Spleen (tissue), 11 donors: ENCODE measurements around the gene PEPD. TPM values are rescaled to one million over a fixed set of nuclear protein-coding genes. Genes with fewer than 3 reads are reported as not detected.

ENCODE experiments used
- DNase-seq: peaks from one replicate; pipeline ENCODE4 v3.0.0-alpha.2; 2020
- H3K27ac ChIP-seq, 8 donors: fragments of 200-600 bp; sonication (generic) in 7 of 8; 1 replicate in 4 of 8; 2 replicates in 4 of 8; pipeline versions ENCODE4 v1.5.0 to v1.8.0; 2016 to 2021; ENCODE audit warnings: inconsistent platforms in 4 of 8, mild to moderate bottlenecking in 4 of 8, moderate library complexity in 1 of 8
- H3K27me3 ChIP-seq, 7 donors: fragments of 200-600 bp; sonication (generic) in 6 of 7; replicated peaks in 1 of 7; 1 replicate in 4 of 7; 2 replicates in 3 of 7; pipeline versions ENCODE4 v1.5.0 to v1.8.0; 2016 to 2021; ENCODE audit warnings: inconsistent platforms in 3 of 7, mild to moderate bottlenecking in 1 of 7
- H3K36me3 ChIP-seq, 6 donors: fragments of 200-600 bp; sonication (generic) in 5 of 6; 1 replicate in 4 of 6; 2 replicates in 2 of 6; pipeline versions ENCODE4 v1.5.0 to v1.8.0; 2016 to 2021; ENCODE audit warnings: inconsistent platforms in 2 of 6
- H3K4me1 ChIP-seq, 6 donors: fragments of 200-600 bp; sonication (generic) in 5 of 6; 1 replicate in 3 of 6; 2 replicates in 3 of 6; pipeline versions ENCODE4 v1.5.0 to v1.8.0; 2016 to 2021; ENCODE audit warnings: inconsistent platforms in 3 of 6
- H3K4me3 ChIP-seq, 8 donors: fragments of 200-600 bp; sonication (generic) in 7 of 8; 1 replicate in 4 of 8; 2 replicates in 4 of 8; pipeline versions ENCODE4 v1.5.0 to v1.8.0; 2016 to 2021; ENCODE audit warnings: inconsistent platforms in 4 of 8, mild to moderate bottlenecking in 4 of 8, moderate library complexity in 2 of 8
- H3K9me3 ChIP-seq, 8 donors: fragments of 200-600 bp; sonication (generic) in 7 of 8; 1 replicate in 4 of 8; 2 replicates in 4 of 8; pipeline versions ENCODE4 v1.5.0 to v1.8.0; 2016 to 2021; ENCODE audit warnings: inconsistent platforms in 4 of 8
- CTCF ChIP-seq, 11 experiments: fragments of 200-600 bp in 7 of 11; fragments of 450-650 bp in 4 of 11; sonication (generic) in 4 of 11; IDR thresholded peaks in 8 of 11; conservative IDR thresholded peaks in 3 of 11; 1 replicate in 7 of 11; 2 replicates in 4 of 11; pipeline versions ENCODE4 v1.4.0 to v1.8.0; 2016 to 2021; ENCODE audit warnings: antibody characterized with exemption in 11 of 11, inconsistent platforms in 4 of 11, mild to moderate bottlenecking in 1 of 11
- POLR2A ChIP-seq, 3 donors: fragments of 450-650 bp; IDR thresholded peaks; one replicate each; pipeline ENCODE4 v1.5.1; 2017; ENCODE audit warnings: antibody characterized with exemption in 3 of 3, mild to moderate bottlenecking in 1 of 3
- POLR2AphosphoS5 ChIP-seq, 3 donors: sonication (generic); formaldehyde crosslinking; IDR thresholded peaks; one replicate each; pipeline ENCODE4 v1.5.1; 2017; ENCODE audit warnings: antibody characterized with exemption in 3 of 3
- WGBS, 5 donors: extraction: QIAGEN DNeasy Blood & Tissue Kit in 3 of 5; methylation state at CpG; one replicate each; pipeline versions ENCODE4 v1.1.5 to v1.1.7; 2013 to 2018; 5-methylcytosine and 5-hydroxymethylcytosine counted together
- intact Hi-C: fragments of 100-400 bp; cut with DNase I; formaldehyde crosslinking; loops from one replicate; pipeline ENCODE4 v1.15.0; 2023; ENCODE audit warnings: low total_unique reads
- polyA plus RNA-seq, 3 donors: library from polyadenylated mRNA; stranded (reverse); fragments of 200-250 nt; gene quantifications; one replicate each; pipeline ENCODE4 v1.2.1, GENCODE V29; 2013
- total RNA-seq, 7 donors: library from RNA; depleted of rRNA in 3 of 7; stranded (reverse); fragments of >200 nt in 3 of 7; fragmentation: NEBNext Ultra II Directional in 4 of 7; extraction: Animal tissue kit (Norgen Biotek cat#: 25700) in 4 of 7; gene quantifications; one replicate each; pipeline versions ENCODE4 v1.1.0 to v1.2.1, GENCODE V29; 2016 to 2021
- donor health status: healthy with polysubstance abuse.
- donor health status: DM: no; HTN: no; CAD: no; lungs with moderate emphysema.
- donor health status: DM: no; HTN: no; CAD: no.
- donor health status: Bipolar disorder and iron deficiency.
- donor health status: healthy.
- donor health status: DM: no; HTN: no; CAD: no.
- donor health status: DM: yes; HTN: yes; CAD: no.

Gene PEPD
- total and polyA plus RNA-seq, 10 donors = 38.4 to 98.3 (median 69.8) TPM

GRCh38 chr19:33500586-33500985, 21.0 kb downstream of the PEPD start:
- 96 to 99% (median 96%) methylated on average over 10 to 13 of the region's 13 CpGs for WGBS, 5 donors
- DNase-seq = peak; percentile 66

GRCh38 chr19:33499671-33500506, 21.7 kb downstream of the PEPD start:
- Histone ChIP-seq H3K27ac (no peak overlapping the region), H3K4me1 (no peaks in the 10 kb centered on the region), H3K27me3 (no peaks in the 10 kb centered on the region), H3K9me3 (no peaks in the 10 kb centered on the region), H3K4me3 (no peak overlapping the region), H3K36me3 (peaks cover 0 to 96% (median 23%) of the 10 kb centered on the region in 6 donors)
- 86 to 90% (median 88%) methylated on average over 7 to 13 of the region's 13 CpGs for WGBS, 5 donors
- DNase-seq = peak; percentile 70
- intact Hi-C loops = no loop called here
- no peak for TF ChIP-seq POLR2AphosphoS5 (IDR thresholded peaks at IDR 0.05)
- no peak for TF ChIP-seq POLR2A (IDR thresholded peaks at IDR 0.05)
- no peak for TF ChIP-seq CTCF (IDR thresholded peaks at IDR 0.05 in 8 of 11, conservative IDR thresholded peaks at IDR 0.05 in 3 of 11)

More at GRCh38 chr19:33500586-33500985, 21.0 kb downstream of the PEPD start:
- TF ChIP-seq CTCF (IDR thresholded peaks at IDR 0.05 in 8 of 11, conservative IDR thresholded peaks at IDR 0.05 in 3 of 11) (no peak), POLR2AphosphoS5 (IDR thresholded peaks at IDR 0.05) (no peak), POLR2A (IDR thresholded peaks at IDR 0.05) (no peak)
- Histone ChIP-seq H3K27ac (no peak overlapping the region), H3K36me3 (peaks cover 0 to 94% (median 23%) of the 10 kb centered on the region in 6 donors), H3K9me3 (no peaks in the 10 kb centered on the region), H3K4me3 (no peak overlapping the region), H3K27me3 (no peaks in the 10 kb centered on the region), H3K4me1 (no peaks in the 10 kb centered on the region)
- intact Hi-C loops = no loop called here

GRCh38 chr19:33499248-33499647, 22.3 kb downstream of the PEPD start:
- Histone ChIP-seq H3K27me3 (no peaks in the 10 kb centered on the region), H3K36me3 (peaks cover 0 to 91% (median 23%) of the 10 kb centered on the region in 6 donors), H3K4me1 (no peaks in the 10 kb centered on the region), H3K9me3 (no peaks in the 10 kb centered on the region), H3K27ac (no peak overlapping the region), H3K4me3 (no peak overlapping the region)
- TF ChIP-seq POLR2A (IDR thresholded peaks at IDR 0.05) (no peak), POLR2AphosphoS5 (IDR thresholded peaks at IDR 0.05) (no peak), CTCF (IDR thresholded peaks at IDR 0.05 in 8 of 11, conservative IDR thresholded peaks at IDR 0.05 in 3 of 11) (no peak)
- WGBS, 5 donors = 78 to 83% (median 81%) methylated on average over 6 of the region's 6 CpGs
- peak; percentile 27 for DNase-seq
- intact Hi-C loops = no loop called here

- intact Hi-C loops = no loop called here
- H3K27ac ChIP-seq = no peak overlapping the region
- no peaks in the 10 kb centered on the region for H3K4me1 ChIP-seq
- WGBS, 5 donors = 84 to 97% (median 93%) methylated on average over 8 to 10 of the region's 10 CpGs
- peaks cover 0 to 84% (median 23%) of the 10 kb centered on the region in 6 donors for H3K36me3 ChIP-seq
- H3K9me3 ChIP-seq = no peaks in the 10 kb centered on the region
- DNase-seq = peak; percentile 59
- no peak overlapping the region for H3K4me3 ChIP-seq
- no peaks in the 10 kb centered on the region for H3K27me3 ChIP-seq
- no peak for TF ChIP-seq POLR2A (IDR thresholded peaks at IDR 0.05)
- no peak for TF ChIP-seq CTCF (IDR thresholded peaks at IDR 0.05 in 8 of 11, conservative IDR thresholded peaks at IDR 0.05 in 3 of 11)
- no peak for TF ChIP-seq POLR2AphosphoS5 (IDR thresholded peaks at IDR 0.05)
These were observed 23.1 kb downstream of the PEPD start for GRCh38 chr19:33498391-33499000.
